Measurements from ENCODE around the gene TAS2R20. TPM values are rescaled to one million over a fixed set of nuclear protein-coding genes. Genes with fewer than 3 reads are reported as not detected.

The TAS2R20 gene
- total RNA-seq, 1 experiment from 2014 or later: 3.0 TPM

GRCh38 chr12:10974965-10975364, 23.1 kb downstream of the TAS2R20 start:
- Histone ChIP-seq H3K4me3 (ENCODE audit: low read depth, low read length, poor library complexity, severe bottlenecking) (no peak overlapping the region), H3K9me3 (ENCODE audit: low read depth, low read length, poor library complexity, severe bottlenecking) (no peaks in the 10 kb centered on the region), H3K27ac (ENCODE audit: low read depth, low read length, poor library complexity, severe bottlenecking) (no peak overlapping the region), H3K36me3 (ENCODE audit: insufficient read depth, low read length, poor library complexity, severe bottlenecking) (no peaks in the 10 kb centered on the region), H3K4me1 (ENCODE audit: insufficient read depth, low read length, poor library complexity, severe bottlenecking) (no peaks in the 10 kb centered on the region), H3K27me3 (replicated peaks; ENCODE audit: insufficient read depth, low read depth, low read length, poor library complexity) (no peaks in the 10 kb centered on the region)
- intact Hi-C loops (cut with micrococcal nuclease; ENCODE audit: unreplicated experiment): no loop called here
- CTCF ChIA-PET: no interaction called here
- TF ChIP-seq, protein P1, sequence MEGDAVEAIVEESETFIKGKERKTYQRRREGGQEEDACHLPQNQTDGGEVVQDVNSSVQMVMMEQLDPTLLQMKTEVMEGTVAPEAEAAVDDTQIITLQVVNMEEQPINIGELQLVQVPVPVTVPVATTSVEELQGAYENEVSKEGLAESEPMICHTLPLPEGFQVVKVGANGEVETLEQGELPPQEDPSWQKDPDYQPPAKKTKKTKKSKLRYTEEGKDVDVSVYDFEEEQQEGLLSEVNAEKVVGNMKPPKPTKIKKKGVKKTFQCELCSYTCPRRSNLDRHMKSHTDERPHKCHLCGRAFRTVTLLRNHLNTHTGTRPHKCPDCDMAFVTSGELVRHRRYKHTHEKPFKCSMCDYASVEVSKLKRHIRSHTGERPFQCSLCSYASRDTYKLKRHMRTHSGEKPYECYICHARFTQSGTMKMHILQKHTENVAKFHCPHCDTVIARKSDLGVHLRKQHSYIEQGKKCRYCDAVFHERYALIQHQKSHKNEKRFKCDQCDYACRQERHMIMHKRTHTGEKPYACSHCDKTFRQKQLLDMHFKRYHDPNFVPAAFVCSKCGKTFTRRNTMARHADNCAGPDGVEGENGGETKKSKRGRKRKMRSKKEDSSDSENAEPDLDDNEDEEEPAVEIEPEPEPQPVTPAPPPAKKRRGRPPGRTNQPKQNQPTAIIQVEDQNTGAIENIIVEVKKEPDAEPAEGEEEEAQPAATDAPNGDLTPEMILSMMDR (conservative IDR thresholded peaks at IDR 0.05; ENCODE audit: low read depth, low read length): no peak
- no peak for TF ChIP-seq EZH2 (IDR thresholded peaks at IDR 0.05; ENCODE audit: borderline replicate concordance, low read depth, low read length, poor library complexity, severe bottlenecking)
- no TSS peak for BruUV-seq (replicated peaks)
- no peak for DNase-seq (ENCODE audit: low spot score)
- POLR2A ChIA-PET (ENCODE audit: low non-redundant PET): no interaction called here

DNA sequence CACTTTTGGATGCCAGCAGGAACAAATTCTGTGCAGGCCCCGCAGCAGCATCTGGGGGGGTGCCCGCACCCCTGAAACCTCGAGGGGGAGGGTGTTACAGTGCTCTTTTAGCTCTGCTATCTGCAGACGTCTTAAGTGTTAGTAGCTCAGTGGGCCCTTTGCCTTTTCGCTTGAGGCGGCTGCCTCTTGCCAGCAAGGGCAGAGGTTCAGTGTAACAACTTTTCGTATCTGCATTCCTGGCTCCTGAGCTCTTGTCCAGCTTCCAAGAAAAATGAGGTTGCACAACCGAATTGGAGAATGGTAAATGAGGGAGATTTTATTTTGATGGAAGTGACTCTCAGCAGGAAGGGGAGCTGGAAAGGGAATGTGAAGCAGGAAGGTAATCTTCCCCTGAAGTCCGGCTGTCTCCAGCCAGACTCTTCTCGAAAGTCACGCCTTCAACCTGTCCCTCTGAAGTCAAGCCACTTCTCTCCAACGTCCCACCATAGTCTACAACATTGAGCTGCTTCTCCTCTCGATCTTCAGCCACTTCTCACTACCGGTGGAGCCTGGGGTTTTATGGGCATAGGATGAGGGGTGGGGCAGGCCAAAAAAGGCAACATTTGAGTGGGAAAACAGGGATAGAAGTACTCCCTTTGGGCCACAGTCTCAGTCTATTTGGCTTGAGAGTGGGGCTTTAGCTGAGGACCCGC, 29.2 kb downstream of the TAS2R20 start:
- BruUV-seq (replicated peaks): no TSS peak
- H3K4me3 ChIP-seq (ENCODE audit: low read depth, low read length, poor library complexity, severe bottlenecking): no peak overlapping the region
- H3K27ac ChIP-seq (ENCODE audit: low read depth, low read length, poor library complexity, severe bottlenecking): no peak overlapping the region
- no peaks in the 10 kb centered on the region for H3K36me3 ChIP-seq (ENCODE audit: insufficient read depth, low read length, poor library complexity, severe bottlenecking)
- H3K9me3 ChIP-seq (ENCODE audit: low read depth, low read length, poor library complexity, severe bottlenecking): no peaks in the 10 kb centered on the region
- TF ChIP-seq, protein P1 (conservative IDR thresholded peaks at IDR 0.05; ENCODE audit: low read depth, low read length): no peak
- TF ChIP-seq EZH2 (IDR thresholded peaks at IDR 0.05; ENCODE audit: borderline replicate concordance, low read depth, low read length, poor library complexity, severe bottlenecking): no peak
- peaks cover 10% of the 10 kb centered on the region for H3K4me1 ChIP-seq (ENCODE audit: insufficient read depth, low read length, poor library complexity, severe bottlenecking)
- ChIA-PET POLR2A (ENCODE audit: low non-redundant PET) (no interaction called here), CTCF (no interaction called here)
- peak; percentile 5 for DNase-seq (ENCODE audit: low spot score)
- no peaks in the 10 kb centered on the region for H3K27me3 ChIP-seq (replicated peaks; ENCODE audit: insufficient read depth, low read depth, low read length, poor library complexity)
- intact Hi-C loops (cut with micrococcal nuclease; ENCODE audit: unreplicated experiment): no loop called here

DNA sequence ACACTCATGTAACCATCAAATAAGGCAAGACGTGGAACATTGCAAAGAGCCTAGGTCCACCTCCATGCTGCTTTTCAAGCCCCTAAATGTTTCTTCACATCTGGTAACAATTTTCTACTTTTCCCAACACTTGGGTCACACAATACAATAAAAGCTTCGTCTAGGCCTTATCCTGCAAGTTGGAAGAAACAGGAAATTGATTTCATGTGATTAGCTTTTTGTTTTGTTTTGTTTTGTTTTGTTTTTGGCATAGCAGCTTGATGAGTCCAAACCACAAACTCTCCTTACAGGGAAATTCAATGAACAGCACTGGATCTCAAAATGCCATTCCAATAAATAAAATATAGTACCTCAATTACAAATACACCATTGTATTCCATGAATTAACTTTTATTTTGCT, 30.7 kb downstream of the TAS2R20 start:
- no peaks in the 10 kb centered on the region for H3K36me3 ChIP-seq (ENCODE audit: insufficient read depth, low read length, poor library complexity, severe bottlenecking)
- H3K4me3 ChIP-seq (ENCODE audit: low read depth, low read length, poor library complexity, severe bottlenecking): no peak overlapping the region
- TF ChIP-seq, protein P1 (conservative IDR thresholded peaks at IDR 0.05; ENCODE audit: low read depth, low read length): no peak
- no peak for TF ChIP-seq EZH2 (IDR thresholded peaks at IDR 0.05; ENCODE audit: borderline replicate concordance, low read depth, low read length, poor library complexity, severe bottlenecking)
- BruUV-seq (replicated peaks): no TSS peak
- no peaks in the 10 kb centered on the region for H3K9me3 ChIP-seq (ENCODE audit: low read depth, low read length, poor library complexity, severe bottlenecking)
- intact Hi-C loops (cut with micrococcal nuclease; ENCODE audit: unreplicated experiment): no loop called here
- H3K4me1 ChIP-seq (ENCODE audit: insufficient read depth, low read length, poor library complexity, severe bottlenecking): peaks cover 10% of the 10 kb centered on the region
- POLR2A ChIA-PET (ENCODE audit: low non-redundant PET): no interaction called here
- peak; percentile 86 for DNase-seq (ENCODE audit: low spot score)
- H3K27ac ChIP-seq (ENCODE audit: low read depth, low read length, poor library complexity, severe bottlenecking): peak overlapping the region; percentile 2
- no peaks in the 10 kb centered on the region for H3K27me3 ChIP-seq (replicated peaks; ENCODE audit: insufficient read depth, low read depth, low read length, poor library complexity)
- CTCF ChIA-PET: no interaction called here
